ENCODE measurements around the gene TP53I13.

GRCh38 chr17:29544066-29544465, 24.4 kb upstream of the TP53I13 start:
- TF ChIP-seq CTCF (IDR thresholded peaks at IDR 0.05; ENCODE audit: low read depth, low read length) (no peak), EZH2phosphoT487 (IDR thresholded peaks at IDR 0.05; ENCODE audit: low read depth) (no peak)

All from OCI-LY3 (cell line).